HG03575 (cell line): Measurements from ENCODE around the gene ANKRD44.
"Not testable (repeated sequence)": the region's sequence is repeated elsewhere in the genome, so short reads cannot be mapped to it uniquely, and the experiment has no call there.

ENCODE experiments used
- ATAC-seq: cut with Tn5 transposase; IDR thresholded peaks from one replicate; pipeline ENCODE4 v1.9.1; 2021; ENCODE audit not compliant: unreplicated experiment, insufficient number of reproducible peaks, low FRiP score; ENCODE audit errors: extremely low read depth

Gene ANKRD44

GRCh38 chr2:197037863-197038398 lies 272.6 kb downstream of the ANKRD44 start:
- no peak for ATAC-seq

GRCh38 chr2:197035002-197035401 lies 275.6 kb downstream of the ANKRD44 start:
- no peak for ATAC-seq

GRCh38 chr2:197034292-197034691 lies 276.3 kb downstream of the ANKRD44 start:
- no peak for ATAC-seq

GRCh38 chr2:197033222-197033621 lies 277.4 kb downstream of the ANKRD44 start:
- ATAC-seq = no peak

GRCh38 chr2:197031803-197032202 lies 278.8 kb downstream of the ANKRD44 start:
- ATAC-seq = no peak

- no peak for ATAC-seq
Observed at GRCh38 chr2:197030090-197030489, 280.5 kb downstream of the ANKRD44 start.

- ATAC-seq = no peak
Observed at GRCh38 chr2:197028633-197029032, 281.9 kb downstream of the ANKRD44 start.

- no peak for ATAC-seq
Observed at GRCh38 chr2:197028230-197028629, 282.4 kb downstream of the ANKRD44 start.

GRCh38 chr2:197024206-197024605 lies 286.4 kb downstream of the ANKRD44 start:
- no peak for ATAC-seq

GRCh38 chr2:197020921-197021320 lies 289.7 kb downstream of the ANKRD44 start:
- not testable (repeated sequence) for ATAC-seq

- ATAC-seq = no peak
Observed at GRCh38 chr2:197013098-197013497, 297.5 kb downstream of the ANKRD44 start.

GRCh38 chr2:197011801-197012641 lies 298.6 kb downstream of the ANKRD44 start:
- no peak for ATAC-seq

GRCh38 chr2:197011021-197011417 lies 299.6 kb downstream of the ANKRD44 start:
- ATAC-seq = no peak

GRCh38 chr2:197010200-197011020 lies 300.2 kb downstream of the ANKRD44 start:
- no peak for ATAC-seq

GRCh38 chr2:197008741-197009341 lies 301.7 kb downstream of the ANKRD44 start:
- ATAC-seq = not testable (repeated sequence)

- no peak for ATAC-seq
Observed at GRCh38 chr2:197007716-197008628, 302.6 kb downstream of the ANKRD44 start.

- no peak for ATAC-seq
Observed at GRCh38 chr2:197001921-197002320, 308.7 kb downstream of the ANKRD44 start.

GRCh38 chr2:196995757-196996314 lies 314.7 kb downstream of the ANKRD44 start:
- no peak for ATAC-seq
